ENCODE data around the gene RIPOR3.

- TF ChIP-seq HMG20B (CRISPR knock-in tag; IDR thresholded peaks at IDR 0.05), result no peak
- no peak for TF ChIP-seq TAF1 (IDR thresholded peaks at IDR 0.05; ENCODE audit: control insufficient read depth, extremely low read depth, insufficient read depth, low read length, severe bottlenecking)
- TF ChIP-seq STAT6 (CRISPR knock-in tag; IDR thresholded peaks at IDR 0.05), result no peak
- no peak for TF ChIP-seq HDAC2 (IDR thresholded peaks at IDR 0.05)
- TF ChIP-seq ZBTB8A (IDR thresholded peaks at IDR 0.05; ENCODE audit: partially characterized antibody), result no peak
- TF ChIP-seq NR2F6 (CRISPR knock-in tag; IDR thresholded peaks at IDR 0.05), result no peak
- no peak for TF ChIP-seq NCOA1 (IDR thresholded peaks at IDR 0.05; ENCODE audit: low read depth)
- no peak for TF ChIP-seq E2F4 (CRISPR knock-in tag; IDR thresholded peaks at IDR 0.05; ENCODE audit: low read depth)
- TF ChIP-seq MAFG (tag; conservative IDR thresholded peaks at IDR 0.05), result no peak
- TF ChIP-seq BCOR (IDR thresholded peaks at IDR 0.05), result no peak
Measured at GRCh38 chr20:50728486-50728980, 37.2 kb upstream of the RIPOR3 start.

All from K562 (cell line).